Measurements from ENCODE around the gene CETN2. TPM values are rescaled to one million over a fixed set of nuclear protein-coding genes. Genes with fewer than 3 reads are reported as not detected.
"Not testable (repeated sequence)": the region's sequence is repeated elsewhere in the genome, so short reads cannot be mapped to it uniquely, and the experiment has no call there.

The CETN2 gene
- total RNA-seq, 1 donor from 2014 or later, result 25.0 TPM

DNA sequence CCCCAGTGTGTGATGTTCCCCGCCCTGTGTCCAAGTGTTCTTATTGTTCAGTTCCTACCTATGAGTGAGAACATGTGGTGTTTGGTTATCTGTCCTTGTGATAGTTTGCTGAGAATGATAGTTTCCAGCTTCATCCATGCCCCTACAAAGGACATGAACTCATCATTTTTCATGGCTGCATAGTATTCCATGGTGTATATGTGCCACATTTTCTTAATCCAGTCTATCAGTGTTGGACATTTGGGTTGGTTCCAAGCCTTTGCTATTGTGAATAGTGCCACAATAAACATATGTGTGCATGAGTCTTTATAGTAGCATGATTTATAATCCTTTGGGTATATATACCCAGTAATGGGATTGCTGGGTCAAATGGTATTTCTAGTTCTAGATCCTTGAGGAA lies 4.9 kb upstream of the CETN2 start:
- intact Hi-C loops (cut with DNase I); ATAC-seq; DNase-seq (ENCODE audit: low spot score): not testable (repeated sequence)

DNA sequence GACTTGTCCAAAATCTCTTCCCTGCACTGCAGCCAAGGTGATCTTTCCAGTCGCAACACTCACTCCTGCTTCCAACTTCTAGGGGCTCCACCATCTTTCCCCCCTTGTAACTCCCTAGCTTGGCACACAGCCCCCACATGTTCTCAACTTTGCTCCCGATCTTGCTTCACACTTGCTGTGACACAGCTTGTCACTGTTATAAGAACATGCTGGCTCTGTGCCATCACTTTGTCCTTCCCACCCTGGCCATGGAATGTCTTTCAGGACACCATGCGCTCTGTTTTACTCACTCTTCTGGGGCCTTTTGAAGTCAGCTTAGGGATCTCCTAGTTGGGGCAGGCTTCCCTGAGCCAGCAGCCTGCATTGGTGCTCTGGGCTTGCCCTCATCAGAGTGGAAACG lies 2.8 kb upstream of the CETN2 start:
- ATAC-seq (no peak), DNase-seq (ENCODE audit: low spot score) (no peak)
- intact Hi-C loops (cut with DNase I), result no loop called here

DNA sequence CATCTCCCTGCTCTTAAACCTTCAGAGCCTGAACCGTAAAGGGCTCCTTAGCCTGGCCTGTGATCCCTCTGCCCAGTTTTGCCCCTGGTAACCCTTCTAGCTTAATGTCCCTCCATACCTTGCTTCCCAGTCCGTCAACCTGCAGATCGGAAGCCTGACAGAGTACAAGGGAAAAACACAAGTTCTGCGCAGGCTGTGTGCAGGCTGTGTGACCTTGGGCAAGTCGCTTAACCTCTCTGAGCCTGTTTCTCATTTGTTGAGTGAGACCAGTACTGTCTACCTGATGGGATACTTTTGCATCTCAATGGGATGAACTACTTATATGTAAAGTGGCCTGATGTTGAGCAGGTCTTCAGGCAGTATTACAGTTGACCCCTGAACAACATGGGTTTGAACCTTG lies 2.0 kb upstream of the CETN2 start:
- ATAC-seq (no peak), DNase-seq (ENCODE audit: low spot score) (no peak)
- intact Hi-C loops (cut with DNase I), result no loop called here

DNA sequence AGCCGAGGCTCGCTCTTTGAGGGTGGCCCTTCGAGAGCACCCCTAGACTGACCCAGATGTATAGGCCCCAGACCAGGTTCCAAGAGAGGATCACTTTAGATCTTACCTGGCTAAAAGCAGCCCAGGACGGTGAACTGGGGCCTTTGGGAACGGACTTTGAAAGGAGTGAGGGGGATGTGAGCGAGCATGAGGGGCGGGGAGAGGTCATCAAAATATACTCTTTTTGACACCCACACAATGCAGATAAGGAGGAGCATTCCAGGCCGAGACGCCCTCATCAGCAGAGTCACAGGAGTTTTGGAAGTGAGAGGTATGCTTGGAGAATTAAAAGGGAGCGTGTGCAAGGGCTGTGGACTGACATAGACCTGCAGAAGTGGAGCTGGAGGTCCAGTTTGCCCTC lies 834 bp upstream of the CETN2 start:
- ATAC-seq (no peak), DNase-seq (ENCODE audit: low spot score) (no peak)
- intact Hi-C loops (cut with DNase I), result no loop called here

DNA sequence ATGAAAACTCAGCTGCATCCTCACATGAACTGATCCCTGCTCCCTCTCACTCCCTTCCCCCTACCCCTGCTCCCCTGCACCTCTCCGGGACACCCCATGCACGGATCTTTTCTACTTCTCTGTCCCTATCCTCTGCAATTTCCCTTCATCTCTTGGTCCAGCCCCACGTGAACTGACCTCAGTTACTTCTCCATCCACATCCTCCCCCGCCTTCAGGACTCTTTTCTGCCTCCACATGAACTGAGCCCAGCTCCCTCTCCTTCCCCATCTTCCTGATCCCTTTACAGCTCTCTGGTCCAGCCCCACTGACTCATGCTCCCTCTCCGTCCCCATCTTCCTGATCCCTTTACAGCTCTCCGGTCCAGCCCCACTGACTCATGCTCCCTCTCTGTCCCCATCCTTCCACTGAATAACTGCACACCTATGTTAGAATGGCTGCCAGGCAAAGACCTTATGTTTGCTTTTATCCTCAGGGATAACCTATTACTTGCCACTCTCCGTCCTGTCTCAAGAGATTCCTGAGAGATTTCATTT lies 5.6 kb downstream of the CETN2 start:
- no peak for ATAC-seq
- no peak for DNase-seq (ENCODE audit: low spot score)
- intact Hi-C loops (cut with DNase I), result loop anchor here (10.0 kb wide), 1 partner anchor 180 kb away; no protein-coding TSS in a partner anchor

DNA sequence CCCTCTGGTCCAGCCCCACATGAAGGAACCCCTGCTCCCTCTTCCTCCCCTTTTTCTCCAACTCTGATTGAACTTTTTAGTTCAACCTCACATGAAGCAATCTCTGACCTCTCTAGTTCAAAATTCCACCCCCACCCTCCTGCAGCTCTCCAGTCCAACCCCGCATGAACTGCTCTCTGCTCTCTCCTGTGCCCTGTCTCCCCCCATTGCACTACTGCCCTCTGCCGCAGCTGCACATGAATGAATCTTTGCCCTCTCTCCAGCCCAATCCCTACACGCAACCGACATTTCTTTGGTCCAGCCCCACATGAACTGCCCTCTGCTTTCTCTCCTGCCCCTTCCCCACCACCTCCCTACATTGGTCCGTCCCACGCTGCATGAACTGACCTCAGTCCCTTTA lies 6.9 kb downstream of the CETN2 start:
- intact Hi-C loops (cut with DNase I), result loop anchor here (10.0 kb wide), 1 partner anchor 179 kb away; no protein-coding TSS in a partner anchor
- ATAC-seq (no peak), DNase-seq (ENCODE audit: low spot score) (no peak)

DNA sequence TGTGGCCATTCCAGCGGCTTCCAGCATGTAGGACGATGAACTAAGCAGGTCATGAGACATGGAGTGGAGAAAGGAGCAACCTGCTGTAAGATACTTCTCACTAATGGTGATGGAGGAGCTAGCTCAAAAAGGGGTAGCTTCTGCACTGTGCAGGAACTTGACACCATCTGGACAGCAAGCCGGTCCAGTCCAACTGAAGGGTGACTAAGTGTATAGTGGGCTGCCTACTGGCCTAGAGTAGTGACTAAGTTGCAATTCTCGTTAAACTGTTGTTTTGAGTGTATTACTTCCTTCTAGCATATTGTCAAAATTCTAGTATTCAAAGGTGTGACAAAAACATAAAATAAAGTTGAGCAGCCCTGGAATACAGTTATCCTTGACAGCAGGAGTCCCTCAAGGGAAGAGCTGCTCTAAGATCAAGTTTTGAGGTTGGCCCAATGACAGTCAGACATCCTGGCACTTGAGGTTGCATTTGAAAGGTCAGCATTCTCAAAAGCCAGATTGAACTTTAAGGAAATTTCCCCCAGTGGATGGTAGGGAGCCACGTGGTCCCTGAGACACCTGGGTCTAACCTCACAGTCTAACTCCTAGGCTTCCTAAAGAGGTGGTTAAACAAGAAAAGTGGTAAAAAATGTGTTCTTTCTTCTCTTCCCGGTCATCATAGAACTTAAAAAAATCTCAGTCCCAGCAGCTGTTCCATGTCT lies 8.0 kb downstream of the CETN2 start:
- intact Hi-C loops (cut with DNase I), result loop anchor here (10.0 kb wide), 1 partner anchor 178 kb away; no protein-coding TSS in a partner anchor
- DNase-seq (ENCODE audit: low spot score) (no peak), ATAC-seq (no peak)

DNA sequence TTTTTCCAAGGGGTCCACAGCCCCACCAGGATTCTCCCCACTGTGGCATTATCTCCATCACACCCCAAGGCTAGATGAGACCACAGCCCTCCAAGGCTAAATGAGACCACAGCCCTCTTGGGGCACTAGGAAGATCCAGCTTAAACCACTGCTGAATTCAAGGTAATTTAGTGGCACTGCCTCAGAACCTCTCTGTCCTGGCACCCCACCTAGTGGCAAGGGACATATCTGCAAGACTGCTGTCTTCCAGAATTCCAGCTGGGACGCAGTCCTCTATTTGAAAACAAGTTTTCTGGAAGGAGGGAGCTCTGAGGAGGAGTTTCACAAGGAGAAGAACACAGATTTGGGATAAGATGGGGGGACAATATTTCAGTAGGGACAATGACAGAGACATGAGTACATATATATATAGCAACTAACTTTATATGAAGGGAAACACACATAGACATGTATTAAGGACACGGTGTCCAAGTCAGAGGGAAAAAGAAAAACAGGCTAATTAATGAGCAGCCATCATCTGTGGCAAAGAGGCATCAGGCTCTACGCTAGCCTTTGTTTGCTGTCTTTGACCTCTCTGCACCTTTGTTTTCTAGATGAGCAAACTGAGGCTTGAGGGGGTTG lies 9.3 kb downstream of the CETN2 start:
- no peak for ATAC-seq
- DNase-seq (ENCODE audit: low spot score), result no peak
- intact Hi-C loops (cut with DNase I), result loop anchor here (10.0 kb wide), 1 partner anchor 176 kb away; no protein-coding TSS in a partner anchor

DNA sequence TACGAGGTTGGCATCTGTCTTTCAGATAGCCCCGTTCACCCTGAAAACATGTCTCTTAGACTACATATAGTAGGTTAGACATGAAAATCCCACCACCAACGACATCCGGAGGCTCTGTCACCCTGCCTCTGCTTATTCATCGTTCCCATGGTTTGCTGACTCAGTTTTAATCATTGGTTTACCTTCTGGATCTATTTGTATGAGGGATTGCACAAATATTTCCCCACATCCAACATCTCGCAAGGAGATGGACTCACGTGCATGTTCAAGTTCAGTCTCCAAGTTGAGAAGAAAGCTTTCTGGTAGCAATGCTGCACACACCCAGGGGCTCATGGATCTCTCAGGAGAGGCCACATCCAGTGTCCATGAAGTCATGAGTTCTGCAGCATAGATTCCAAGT lies 10.8 kb downstream of the CETN2 start:
- ATAC-seq (no peak), DNase-seq (ENCODE audit: low spot score) (no peak)
- intact Hi-C loops (cut with DNase I), result loop anchor here (10.0 kb wide), 1 partner anchor 175 kb away; no protein-coding TSS in a partner anchor

DNA sequence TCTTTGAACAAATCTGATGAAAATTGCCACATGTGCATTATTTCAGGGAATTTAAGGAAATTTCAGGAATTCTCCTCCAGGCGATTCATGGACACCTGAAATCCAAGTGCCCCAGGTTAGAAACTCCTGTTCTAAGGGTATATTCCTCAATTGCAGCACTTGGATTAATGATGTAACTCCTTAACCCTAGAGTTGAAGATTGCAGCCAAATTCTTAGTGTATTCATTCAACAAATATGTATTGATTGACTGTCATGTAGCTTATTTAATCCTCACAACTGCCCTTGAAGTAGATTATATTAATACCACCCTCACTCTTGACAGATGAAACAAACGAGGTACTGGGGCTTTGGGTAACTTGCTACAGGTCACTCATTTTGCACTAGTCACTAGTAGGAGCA lies 11.3 kb downstream of the CETN2 start:
- intact Hi-C loops (cut with DNase I), result no loop called here
- DNase-seq (ENCODE audit: low spot score), result no peak
- ATAC-seq, result no peak

DNA sequence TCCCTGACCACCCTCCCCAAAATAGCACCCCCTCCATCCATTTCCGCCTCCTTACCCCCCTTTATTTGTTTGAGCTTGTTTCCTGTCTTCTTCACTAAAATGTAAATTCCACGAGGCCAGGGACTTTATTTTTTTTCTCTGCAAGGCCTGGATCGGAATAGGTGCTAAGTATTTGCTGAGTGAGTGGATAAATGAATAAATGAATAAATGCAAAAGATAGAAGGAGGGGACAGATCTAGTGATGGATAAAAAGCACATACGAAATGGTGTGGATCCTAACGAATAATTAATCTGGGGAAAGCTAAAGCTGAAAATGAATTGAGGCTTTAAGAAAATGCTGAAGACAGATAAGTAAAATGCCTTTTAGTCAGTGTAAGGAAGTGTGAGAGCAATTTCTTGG lies 12.2 kb downstream of the CETN2 start:
- intact Hi-C loops (cut with DNase I), result no loop called here
- no peak for ATAC-seq

DNA sequence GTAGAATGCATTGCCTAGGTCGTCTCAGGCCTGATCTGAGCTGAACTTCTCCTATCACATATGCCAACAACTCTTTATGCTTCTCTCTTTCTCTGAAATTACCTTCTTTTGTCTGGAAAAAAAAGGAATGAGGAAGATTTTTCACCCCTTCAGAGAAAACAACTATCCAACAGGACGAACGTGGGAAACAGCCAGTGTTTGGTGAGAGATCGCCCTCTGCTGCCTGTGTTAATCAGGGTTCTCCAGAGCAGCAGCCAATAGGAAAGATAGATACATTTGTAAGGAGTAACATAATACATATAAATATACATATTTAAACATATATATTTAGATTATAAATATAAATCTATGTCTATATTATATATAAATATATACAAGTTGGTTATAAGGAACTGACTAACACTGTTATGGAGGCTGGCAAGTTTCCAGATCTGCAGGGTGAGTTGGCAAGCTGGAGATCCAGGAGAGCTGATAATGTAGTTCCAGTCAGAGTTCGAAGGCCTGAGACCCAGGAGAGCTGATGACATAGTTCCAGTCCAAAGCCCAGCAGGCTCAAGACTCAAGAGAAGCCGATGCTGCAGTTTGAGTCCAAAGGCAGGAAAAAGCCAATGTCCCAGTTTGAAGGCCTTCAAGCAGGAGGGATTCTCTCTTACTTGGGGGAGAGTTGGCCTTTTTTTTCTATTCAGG lies 13.3 kb downstream of the CETN2 start:
- no peak for ATAC-seq
- no peak for DNase-seq (ENCODE audit: low spot score)
- intact Hi-C loops (cut with DNase I), result no loop called here

More for the DNA sequence above, 12.2 kb downstream of the CETN2 start:
- no peak for DNase-seq (ENCODE audit: low spot score)

DNA sequence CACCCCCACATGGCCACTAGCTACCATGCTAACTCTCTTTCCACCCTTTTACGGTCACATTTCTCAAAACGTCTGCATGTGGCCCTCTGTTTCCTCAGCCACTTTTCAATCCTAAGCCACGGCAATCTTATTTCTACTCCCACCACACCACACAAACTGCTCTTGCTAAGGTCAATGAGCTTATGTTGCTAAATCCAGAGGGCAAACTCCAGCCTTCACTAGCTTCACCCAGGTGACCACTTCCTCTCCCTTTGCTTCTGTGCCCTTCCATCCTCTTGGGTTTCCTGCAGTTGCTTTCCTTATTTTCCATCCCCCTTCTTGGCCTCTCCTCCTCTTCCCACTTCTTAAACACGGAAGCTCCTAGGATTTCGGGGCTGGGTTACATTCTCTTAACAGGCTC lies 16.5 kb downstream of the CETN2 start:
- ATAC-seq, result no peak
- no peak for DNase-seq (ENCODE audit: low spot score)
- intact Hi-C loops (cut with DNase I), result no loop called here

DNA sequence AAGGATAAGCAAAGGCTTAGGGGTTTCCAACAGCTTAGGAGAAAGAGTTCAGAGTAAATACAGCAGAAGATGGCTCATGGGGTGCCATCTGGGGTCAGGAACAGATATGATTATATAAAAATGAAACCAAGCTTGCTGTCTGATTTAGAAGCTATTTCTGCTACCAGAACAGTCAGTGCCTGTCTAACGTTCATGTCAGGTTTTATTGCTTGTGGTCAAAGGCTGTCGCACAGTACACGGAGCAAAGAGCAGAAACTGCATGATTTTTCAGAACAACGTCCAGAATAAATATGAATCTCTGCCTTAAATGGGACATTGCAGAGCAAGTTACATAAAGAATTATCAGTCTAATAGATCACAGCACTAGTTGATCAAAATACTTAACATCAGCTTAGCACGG lies 17.4 kb downstream of the CETN2 start:
- intact Hi-C loops (cut with DNase I), result no loop called here
- DNase-seq (ENCODE audit: low spot score), result no peak
- no peak for ATAC-seq

DNA sequence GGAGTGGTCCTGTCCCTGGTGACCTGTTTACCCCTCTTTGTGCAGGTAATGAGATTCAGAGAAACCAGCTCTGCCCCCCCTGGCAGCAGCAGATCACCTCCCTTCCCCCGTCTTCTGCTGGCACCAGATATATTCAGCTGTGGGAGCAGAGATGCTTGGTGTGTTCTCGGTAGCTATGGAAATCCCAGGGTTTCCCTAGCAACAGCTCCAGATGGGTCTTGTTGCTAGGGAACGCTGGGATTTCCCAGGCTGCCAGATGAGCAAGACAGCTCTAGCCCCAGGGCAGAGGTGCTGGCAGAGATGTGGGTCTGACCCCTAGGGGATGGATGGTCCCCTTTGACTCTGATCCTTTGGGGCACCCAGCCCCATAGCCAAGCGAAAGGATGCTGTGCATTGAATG lies 20.2 kb downstream of the CETN2 start:
- DNase-seq (ENCODE audit: low spot score), result no peak
- no peak for ATAC-seq
- intact Hi-C loops (cut with DNase I), result no loop called here

DNA sequence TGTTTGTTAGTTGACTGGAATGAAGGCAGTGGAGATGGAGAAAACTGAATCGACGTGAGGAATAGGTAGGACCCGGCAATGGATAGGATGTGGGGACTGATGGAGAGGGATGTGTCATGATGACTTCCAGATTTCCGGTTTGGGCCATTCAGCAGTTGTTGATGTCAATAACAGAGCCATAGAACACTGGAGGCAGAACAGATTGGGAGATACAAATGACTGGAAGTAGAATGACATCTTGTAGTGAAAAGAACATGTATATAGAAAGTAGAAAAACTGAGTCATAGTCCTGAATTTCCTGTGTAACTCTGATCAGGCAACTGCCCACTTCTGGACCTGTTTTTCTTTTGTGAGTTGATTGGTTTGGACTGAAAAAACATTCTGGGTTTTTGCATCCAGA lies 24.5 kb downstream of the CETN2 start:
- intact Hi-C loops (cut with DNase I), result no loop called here
- DNase-seq (ENCODE audit: low spot score) (no peak), ATAC-seq (no peak)

DNA sequence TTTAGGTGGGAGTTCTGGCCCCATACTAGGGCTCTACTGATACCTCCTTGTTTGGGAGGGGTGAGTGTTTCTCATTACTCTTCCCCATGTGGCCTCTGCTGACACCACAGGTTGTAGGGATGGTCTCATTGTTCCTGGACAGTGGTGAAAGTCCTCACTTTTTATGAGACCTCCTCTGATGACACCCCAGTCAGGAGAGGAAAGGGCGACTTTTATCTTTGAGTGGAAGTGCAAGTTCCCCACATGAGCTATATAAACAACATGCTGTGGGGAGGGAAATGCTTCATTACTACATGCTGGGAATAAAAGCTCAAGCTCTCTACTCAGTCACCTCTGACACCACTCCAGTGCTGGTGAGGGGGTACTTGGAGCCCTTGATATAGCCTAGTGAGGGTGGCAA lies 31.6 kb downstream of the CETN2 start:
- intact Hi-C loops (cut with DNase I), result no loop called here
- no peak for ATAC-seq
- DNase-seq (ENCODE audit: low spot score), result no peak

DNA sequence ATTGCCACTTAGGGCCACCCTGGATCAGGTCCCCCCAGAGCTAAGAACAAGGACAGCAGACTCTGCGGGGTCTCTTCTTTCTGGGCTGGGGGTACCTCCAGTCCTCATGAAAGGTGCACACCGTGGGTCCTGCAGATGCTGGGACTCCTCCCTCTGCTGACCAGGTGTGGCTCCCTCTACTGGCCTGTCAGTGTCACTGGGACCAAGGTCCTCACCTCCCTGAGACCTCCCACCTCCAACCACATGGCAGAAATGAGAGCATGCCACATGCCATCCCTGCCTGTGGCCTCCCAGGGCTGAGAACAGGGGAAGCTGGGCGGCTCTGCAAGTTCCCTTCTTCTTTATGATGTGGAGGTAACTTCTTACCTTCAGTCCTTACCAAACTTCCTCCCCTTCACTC lies 43.5 kb downstream of the CETN2 start:
- DNase-seq (ENCODE audit: low spot score); intact Hi-C loops (cut with DNase I); ATAC-seq: not testable (repeated sequence)
